ENCODE measurements around the gene GCK.

Gene GCK

DNA sequence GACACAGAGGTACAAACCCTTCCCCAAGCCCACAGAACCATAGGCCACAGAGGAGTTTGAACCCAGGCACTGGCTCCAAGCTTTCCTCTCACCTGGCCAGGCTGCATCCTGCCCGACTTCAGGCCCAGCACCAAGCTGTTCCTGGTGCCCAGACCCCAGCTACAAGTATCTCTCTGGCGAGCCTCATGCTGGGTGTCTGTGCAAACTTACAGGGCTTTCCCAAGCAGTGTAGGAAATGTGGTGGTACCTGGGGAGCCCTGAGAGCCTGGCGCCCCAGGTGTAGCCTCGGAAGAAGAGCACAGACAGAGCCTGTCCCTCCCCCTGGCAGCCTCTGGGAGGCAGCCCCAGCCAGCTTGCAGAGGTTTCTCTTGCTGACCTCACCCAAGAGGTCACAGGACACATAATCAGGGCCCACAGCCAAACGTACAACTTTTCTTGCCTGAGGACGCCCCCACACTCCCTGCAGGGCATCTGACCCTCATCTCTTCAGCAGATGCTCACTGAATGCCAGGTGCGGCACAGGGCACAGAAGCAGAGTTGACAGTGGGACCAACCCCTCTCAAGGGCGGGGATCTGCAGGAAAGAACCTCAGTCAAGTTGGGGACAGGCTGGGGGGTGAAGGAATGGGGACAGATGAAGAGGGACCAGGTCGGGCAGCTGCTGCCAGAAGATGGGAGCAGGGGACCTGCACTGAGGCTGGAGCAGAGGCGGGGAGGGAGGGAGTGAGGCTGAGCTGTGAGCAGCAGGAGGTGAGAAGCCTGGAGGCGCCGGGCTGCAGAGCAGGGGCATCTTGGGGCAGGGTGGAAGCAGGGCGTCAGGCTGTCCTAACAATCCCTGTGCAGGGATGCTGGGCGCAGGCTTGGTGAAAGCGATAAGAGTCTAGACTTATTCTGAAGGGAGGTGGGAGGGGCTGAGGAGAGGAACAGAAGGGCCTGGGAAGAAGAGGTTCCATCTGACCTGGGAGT, 31.8 kb downstream of the GCK start:
- TF ChIP-seq, protein P1, sequence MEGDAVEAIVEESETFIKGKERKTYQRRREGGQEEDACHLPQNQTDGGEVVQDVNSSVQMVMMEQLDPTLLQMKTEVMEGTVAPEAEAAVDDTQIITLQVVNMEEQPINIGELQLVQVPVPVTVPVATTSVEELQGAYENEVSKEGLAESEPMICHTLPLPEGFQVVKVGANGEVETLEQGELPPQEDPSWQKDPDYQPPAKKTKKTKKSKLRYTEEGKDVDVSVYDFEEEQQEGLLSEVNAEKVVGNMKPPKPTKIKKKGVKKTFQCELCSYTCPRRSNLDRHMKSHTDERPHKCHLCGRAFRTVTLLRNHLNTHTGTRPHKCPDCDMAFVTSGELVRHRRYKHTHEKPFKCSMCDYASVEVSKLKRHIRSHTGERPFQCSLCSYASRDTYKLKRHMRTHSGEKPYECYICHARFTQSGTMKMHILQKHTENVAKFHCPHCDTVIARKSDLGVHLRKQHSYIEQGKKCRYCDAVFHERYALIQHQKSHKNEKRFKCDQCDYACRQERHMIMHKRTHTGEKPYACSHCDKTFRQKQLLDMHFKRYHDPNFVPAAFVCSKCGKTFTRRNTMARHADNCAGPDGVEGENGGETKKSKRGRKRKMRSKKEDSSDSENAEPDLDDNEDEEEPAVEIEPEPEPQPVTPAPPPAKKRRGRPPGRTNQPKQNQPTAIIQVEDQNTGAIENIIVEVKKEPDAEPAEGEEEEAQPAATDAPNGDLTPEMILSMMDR (IDR thresholded peaks at IDR 0.05; ENCODE audit: control insufficient read depth, insufficient read depth, low read depth, low read length, missing control alignments), result no peak
- DNase-seq (ENCODE audit: low read depth), result no peak
- H3K4me3 ChIP-seq (ENCODE audit: control insufficient read depth, low read depth, low read length), result no peak overlapping the region

DNA sequence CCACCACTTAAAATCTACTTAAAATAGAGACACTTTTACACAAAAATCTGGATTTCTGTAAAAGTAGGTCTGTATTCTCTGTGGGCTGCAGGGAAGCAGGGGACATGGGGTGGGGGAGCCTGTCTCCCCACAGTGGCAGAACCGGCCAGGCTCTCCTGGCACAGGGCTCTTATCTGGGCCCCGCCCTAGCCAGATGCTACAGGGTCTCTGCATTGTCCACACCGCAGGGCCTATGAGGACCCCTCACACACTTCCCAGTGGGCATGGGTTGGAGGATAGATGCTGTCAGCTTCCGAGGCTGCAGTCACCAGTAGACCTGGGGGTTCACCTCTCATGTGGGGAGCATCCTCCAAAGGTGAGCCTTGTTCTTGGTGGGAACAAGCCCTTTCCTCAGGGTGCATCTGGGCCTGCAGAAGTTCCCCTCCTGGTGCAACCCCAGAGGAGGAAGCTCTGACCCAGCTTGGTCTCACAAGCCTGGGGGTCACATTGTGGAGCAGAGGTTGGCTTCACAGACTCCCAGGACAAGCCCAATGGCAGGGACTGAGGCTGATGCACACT, 32.7 kb downstream of the GCK start:
- DNase-seq (ENCODE audit: low read depth), result no peak
- TF ChIP-seq, protein P1 (IDR thresholded peaks at IDR 0.05; ENCODE audit: control insufficient read depth, insufficient read depth, low read depth, low read length, missing control alignments), result no peak
- H3K4me3 ChIP-seq (ENCODE audit: control insufficient read depth, low read depth, low read length), result no peak overlapping the region

DNA sequence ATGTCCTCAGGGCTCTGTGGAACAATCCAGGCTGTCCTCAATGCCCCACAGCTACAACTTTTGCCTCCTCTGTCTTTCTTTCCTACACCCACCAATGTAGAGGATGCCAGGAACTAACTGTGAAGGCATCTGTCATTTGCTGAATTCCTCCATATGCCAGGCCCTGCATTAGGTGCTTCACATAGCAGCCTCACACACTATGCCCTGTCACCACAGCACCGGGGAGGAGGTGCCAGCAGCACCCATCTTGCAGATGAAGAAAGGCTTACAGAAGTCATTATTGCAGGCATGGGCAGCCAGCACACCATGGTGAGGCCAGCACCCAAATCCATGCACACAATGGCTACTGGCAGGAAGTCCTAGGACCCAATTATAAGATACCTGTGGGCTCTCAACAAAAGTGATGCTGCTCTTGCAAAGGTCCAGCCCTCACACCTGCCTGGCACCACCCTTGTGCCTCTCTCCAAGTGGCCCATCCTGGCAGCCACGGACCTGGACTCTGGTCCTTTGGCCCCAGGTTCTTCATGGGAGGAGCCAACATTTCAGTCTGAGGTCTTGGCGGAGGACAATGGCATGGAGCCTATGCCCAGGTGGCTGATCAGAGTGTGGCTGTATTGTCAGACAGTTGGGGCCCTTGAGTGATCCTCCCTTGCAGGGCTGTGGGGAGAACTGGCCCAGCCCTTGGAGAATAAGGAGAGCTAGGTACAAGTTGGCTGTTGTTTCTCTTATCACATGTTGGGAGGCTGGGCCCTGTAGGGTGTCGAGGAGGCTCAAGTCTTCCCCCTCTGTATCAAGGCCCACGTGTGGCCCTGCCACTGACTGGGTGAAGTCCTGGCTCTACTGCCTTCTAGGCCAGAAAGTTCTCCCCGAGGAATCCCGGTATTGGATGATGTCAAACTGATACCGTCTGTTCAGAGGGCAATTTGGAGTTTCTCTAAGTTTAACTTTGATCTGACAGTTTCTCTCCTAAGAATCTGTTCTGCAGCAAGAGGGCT, 33.8 kb downstream of the GCK start:
- DNase-seq (ENCODE audit: low read depth), result no peak
- TF ChIP-seq, protein P1 (IDR thresholded peaks at IDR 0.05; ENCODE audit: control insufficient read depth, insufficient read depth, low read depth, low read length, missing control alignments), result no peak
- H3K4me3 ChIP-seq (ENCODE audit: control insufficient read depth, low read depth, low read length), result no peak overlapping the region

DNA sequence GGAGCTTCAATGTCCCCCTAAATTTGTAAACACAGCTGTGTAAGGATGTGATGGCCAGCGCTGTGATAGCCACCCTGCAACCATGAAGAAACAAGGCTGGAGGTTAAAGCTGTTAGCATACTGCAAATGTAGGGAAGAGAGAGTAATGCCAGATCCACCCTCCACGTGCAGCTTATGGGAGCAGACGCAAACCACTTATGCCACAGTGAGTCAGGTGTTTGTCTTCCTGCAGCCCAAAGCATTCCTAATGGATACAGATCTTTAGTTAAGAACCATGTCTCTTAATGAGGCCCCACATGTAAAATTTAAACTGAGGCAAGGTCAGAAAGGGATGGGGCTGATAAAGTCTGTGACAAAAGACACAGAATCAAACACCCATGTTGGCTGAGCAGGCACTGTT, 34.5 kb downstream of the GCK start:
- no peak overlapping the region for H3K4me3 ChIP-seq (ENCODE audit: control insufficient read depth, low read depth, low read length)
- DNase-seq (ENCODE audit: low read depth), result no peak
- TF ChIP-seq, protein P1 (IDR thresholded peaks at IDR 0.05; ENCODE audit: control insufficient read depth, insufficient read depth, low read depth, low read length, missing control alignments), result no peak

DNA sequence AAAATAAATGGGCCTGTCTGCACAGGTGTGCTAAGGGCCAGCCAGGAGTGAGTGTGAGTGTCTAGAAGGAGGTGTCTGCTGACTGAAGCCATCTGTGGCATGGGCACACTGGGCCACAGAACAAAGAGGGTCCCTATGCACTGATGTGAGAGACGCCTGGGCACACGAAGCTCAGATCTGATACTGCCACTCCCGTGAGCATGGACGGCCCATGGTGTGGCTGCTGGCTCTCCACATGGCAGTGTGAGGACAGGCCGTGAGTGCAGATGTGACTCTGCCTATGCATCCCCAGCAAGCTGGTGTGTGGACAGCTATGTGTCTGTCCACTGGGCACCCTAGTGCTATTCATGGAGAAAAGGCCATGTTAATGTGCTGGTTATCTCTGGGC, 35.3 kb downstream of the GCK start:
- no peak overlapping the region for H3K4me3 ChIP-seq (ENCODE audit: control insufficient read depth, low read depth, low read length)
- no peak for DNase-seq (ENCODE audit: low read depth)
- TF ChIP-seq, protein P1 (IDR thresholded peaks at IDR 0.05; ENCODE audit: control insufficient read depth, insufficient read depth, low read depth, low read length, missing control alignments), result no peak
